ENCODE results near the gene STX17.
"Not testable (repeated sequence)": the region's sequence is repeated elsewhere in the genome, so short reads cannot be mapped to it uniquely, and the experiment has no call there.

STX17 gene

GRCh38 chr9:99906403-99907207 lies at the start of gene STX17:
Gene STX17, plus strand, starts transcription at chr9:99906654. Its CDS starts 8,586 bp downstream, at chr9:99915240.
- FAIRE-seq = no peak

GRCh38 chr9:99857576-99857975 lies 48.9 kb upstream of the STX17 start:
- FAIRE-seq = not testable (repeated sequence)

GRCh38 chr9:99858087-99858486 lies 48.4 kb upstream of the STX17 start:
- FAIRE-seq = no peak

- no peak for FAIRE-seq
Measured at GRCh38 chr9:99859243-99859980, 47.0 kb upstream of the STX17 start.

- FAIRE-seq = peak; percentile 97
Measured at GRCh38 chr9:99860266-99860665, 46.2 kb upstream of the STX17 start.

- FAIRE-seq = no peak
Measured at GRCh38 chr9:99863955-99864354, 42.5 kb upstream of the STX17 start.

- no peak for FAIRE-seq
Measured at GRCh38 chr9:99866398-99866797, 40.1 kb upstream of the STX17 start.

- no peak for FAIRE-seq
Measured at GRCh38 chr9:99867536-99867935, 38.9 kb upstream of the STX17 start.

- FAIRE-seq = no peak
Measured at GRCh38 chr9:99867968-99868367, 38.5 kb upstream of the STX17 start.

- FAIRE-seq = no peak
Measured at GRCh38 chr9:99868845-99869244, 37.6 kb upstream of the STX17 start.

- no peak for FAIRE-seq
Measured at GRCh38 chr9:99870126-99870525, 36.3 kb upstream of the STX17 start.

GRCh38 chr9:99873531-99873930 lies 32.9 kb upstream of the STX17 start:
- no peak for FAIRE-seq

- FAIRE-seq = no peak
Measured at GRCh38 chr9:99873943-99874584, 32.4 kb upstream of the STX17 start.

- FAIRE-seq = no peak
Measured at GRCh38 chr9:99876190-99876589, 30.3 kb upstream of the STX17 start.

GRCh38 chr9:99878651-99879050 lies 27.8 kb upstream of the STX17 start:
- FAIRE-seq = no peak

GRCh38 chr9:99881769-99882168 lies 24.7 kb upstream of the STX17 start:
- FAIRE-seq = no peak

- FAIRE-seq = no peak
Measured at GRCh38 chr9:99885747-99886146, 20.7 kb upstream of the STX17 start.

- no peak for FAIRE-seq
Measured at GRCh38 chr9:99889120-99889519, 17.3 kb upstream of the STX17 start.

- FAIRE-seq = no peak
Measured at GRCh38 chr9:99894826-99895225, 11.6 kb upstream of the STX17 start.

- no peak for FAIRE-seq
Measured at GRCh38 chr9:99895510-99895909, 10.9 kb upstream of the STX17 start.

- FAIRE-seq = no peak
Measured at GRCh38 chr9:99896119-99896518, 10.3 kb upstream of the STX17 start.

GRCh38 chr9:99903393-99903792 lies 3.1 kb upstream of the STX17 start:
- no peak for FAIRE-seq

- no peak for FAIRE-seq
Measured at GRCh38 chr9:99905833-99906402, 536 bp upstream of the STX17 start.

All from endometrium (tissue), 2 donors.